ENCODE data around the gene SYCP2L. TPM values are rescaled to one million over a fixed set of nuclear protein-coding genes. Genes with fewer than 3 reads are reported as not detected.

Gene SYCP2L
- total RNA-seq, 1 experiment from 2014 or later, result 4.9 TPM

DNA sequence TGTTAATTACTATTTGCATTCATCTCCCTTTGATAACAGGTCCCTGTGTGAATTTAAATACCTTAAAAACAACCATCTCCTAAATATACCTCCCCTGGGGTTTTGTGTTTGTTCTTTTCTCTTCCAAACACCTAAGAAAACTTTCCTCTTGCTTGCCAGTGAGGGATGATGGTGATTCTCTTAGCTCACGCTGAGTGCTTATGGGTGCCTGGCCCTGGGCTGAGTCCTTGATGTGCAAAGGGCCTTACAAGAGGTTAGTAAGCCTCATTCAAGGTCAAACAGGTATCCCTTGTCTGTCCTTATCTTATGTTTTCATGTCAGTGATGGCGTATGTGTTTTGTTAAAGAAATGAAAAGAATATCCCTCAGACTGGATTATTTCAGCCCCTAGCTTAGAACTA, 76.3 kb downstream of the SYCP2L start:
- Histone ChIP-seq H3K4me3 (replicated peaks in 1 of 2; ENCODE audit: low read depth in 1 of 2, low read length in 2 of 2) (no peak overlapping the region), H3K4me2 (ENCODE audit: low read length) (no peak overlapping the region), H4K20me1 (ENCODE audit: insufficient read depth) (no peaks in the 10 kb centered on the region), H3K27ac (ENCODE audit: low read depth, low read length) (no peak overlapping the region), H3K79me2 (ENCODE audit: insufficient read depth, low read length) (no peaks in the 10 kb centered on the region), H3K4me1 (ENCODE audit: control insufficient read depth in 1 of 2, insufficient read depth in 2 of 2, low read length in 2 of 2) (no peaks in the 10 kb centered on the region), H3K9ac (ENCODE audit: low read length) (no peak overlapping the region), H3K36me3 (ENCODE audit: control insufficient read depth in 1 of 2, insufficient read depth in 2 of 2, low read length in 2 of 2) (no peaks in the 10 kb centered on the region), H3K27me3 (ENCODE audit: insufficient read depth, low read length) (no peaks in the 10 kb centered on the region), H3K9me3 (ENCODE audit: control insufficient read depth in 1 of 2, insufficient read depth in 1 of 2, low read depth in 1 of 2, low read length in 2 of 2) (0 out of 4 replicates have a peak, but pooled peaks cover 0 to 3% of the 10 kb centered on the region in 2 experiments), H2AFZ (ENCODE audit: low read depth, low read length, poor library complexity, severe bottlenecking) (no peak overlapping the region), H3K9me2 (ENCODE audit: insufficient read depth) (no peaks in the 10 kb centered on the region)
- ChIA-PET RAD21 (ENCODE audit: low non-redundant PET in 1 of 2, low total read pairs in 2 of 2, uncharacterized antibody in 2 of 2, unreplicated experiment in 2 of 2) (no interaction called here), POLR2A (no interaction called here), CTCF (interaction anchor here (1.6 kb wide), 1 partner anchor 8 kb away, joined by 11 read pairs; no protein-coding TSS in a partner anchor)
- DNase-seq (ENCODE audit: low read depth, low spot score), result no peak
- ATAC-seq, result no peak
- TF ChIP-seq POLR2A (IDR thresholded peaks at IDR 0.05; ENCODE audit: borderline replicate concordance, extremely low read depth, insufficient read depth, insufficient read length), result no peak
- TF ChIP-seq EGR1 (IDR thresholded peaks at IDR 0.05; ENCODE audit: low read depth), result no peak
- no peak for TF ChIP-seq FOSL1 (IDR thresholded peaks at IDR 0.05; ENCODE audit: low read depth)
- no peak for TF ChIP-seq SIN3A (IDR thresholded peaks at IDR 0.05; ENCODE audit: low read depth)
- no peak for TF ChIP-seq EZH2phosphoT487 (IDR thresholded peaks at IDR 0.05; ENCODE audit: borderline replicate concordance)
- TF ChIP-seq POLR2AphosphoS5 (IDR thresholded peaks at IDR 0.05; ENCODE audit: low read depth, low read length), result no peak
- TF ChIP-seq, protein P1, sequence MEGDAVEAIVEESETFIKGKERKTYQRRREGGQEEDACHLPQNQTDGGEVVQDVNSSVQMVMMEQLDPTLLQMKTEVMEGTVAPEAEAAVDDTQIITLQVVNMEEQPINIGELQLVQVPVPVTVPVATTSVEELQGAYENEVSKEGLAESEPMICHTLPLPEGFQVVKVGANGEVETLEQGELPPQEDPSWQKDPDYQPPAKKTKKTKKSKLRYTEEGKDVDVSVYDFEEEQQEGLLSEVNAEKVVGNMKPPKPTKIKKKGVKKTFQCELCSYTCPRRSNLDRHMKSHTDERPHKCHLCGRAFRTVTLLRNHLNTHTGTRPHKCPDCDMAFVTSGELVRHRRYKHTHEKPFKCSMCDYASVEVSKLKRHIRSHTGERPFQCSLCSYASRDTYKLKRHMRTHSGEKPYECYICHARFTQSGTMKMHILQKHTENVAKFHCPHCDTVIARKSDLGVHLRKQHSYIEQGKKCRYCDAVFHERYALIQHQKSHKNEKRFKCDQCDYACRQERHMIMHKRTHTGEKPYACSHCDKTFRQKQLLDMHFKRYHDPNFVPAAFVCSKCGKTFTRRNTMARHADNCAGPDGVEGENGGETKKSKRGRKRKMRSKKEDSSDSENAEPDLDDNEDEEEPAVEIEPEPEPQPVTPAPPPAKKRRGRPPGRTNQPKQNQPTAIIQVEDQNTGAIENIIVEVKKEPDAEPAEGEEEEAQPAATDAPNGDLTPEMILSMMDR (IDR thresholded peaks at IDR 0.05 in 2 of 3, conservative IDR thresholded peaks at IDR 0.05 in 1 of 3; ENCODE audit: borderline replicate concordance in 1 of 3, insufficient read depth in 1 of 3, low read depth in 2 of 3, low read length in 2 of 3), result no peak
- TF ChIP-seq, protein P2, sequence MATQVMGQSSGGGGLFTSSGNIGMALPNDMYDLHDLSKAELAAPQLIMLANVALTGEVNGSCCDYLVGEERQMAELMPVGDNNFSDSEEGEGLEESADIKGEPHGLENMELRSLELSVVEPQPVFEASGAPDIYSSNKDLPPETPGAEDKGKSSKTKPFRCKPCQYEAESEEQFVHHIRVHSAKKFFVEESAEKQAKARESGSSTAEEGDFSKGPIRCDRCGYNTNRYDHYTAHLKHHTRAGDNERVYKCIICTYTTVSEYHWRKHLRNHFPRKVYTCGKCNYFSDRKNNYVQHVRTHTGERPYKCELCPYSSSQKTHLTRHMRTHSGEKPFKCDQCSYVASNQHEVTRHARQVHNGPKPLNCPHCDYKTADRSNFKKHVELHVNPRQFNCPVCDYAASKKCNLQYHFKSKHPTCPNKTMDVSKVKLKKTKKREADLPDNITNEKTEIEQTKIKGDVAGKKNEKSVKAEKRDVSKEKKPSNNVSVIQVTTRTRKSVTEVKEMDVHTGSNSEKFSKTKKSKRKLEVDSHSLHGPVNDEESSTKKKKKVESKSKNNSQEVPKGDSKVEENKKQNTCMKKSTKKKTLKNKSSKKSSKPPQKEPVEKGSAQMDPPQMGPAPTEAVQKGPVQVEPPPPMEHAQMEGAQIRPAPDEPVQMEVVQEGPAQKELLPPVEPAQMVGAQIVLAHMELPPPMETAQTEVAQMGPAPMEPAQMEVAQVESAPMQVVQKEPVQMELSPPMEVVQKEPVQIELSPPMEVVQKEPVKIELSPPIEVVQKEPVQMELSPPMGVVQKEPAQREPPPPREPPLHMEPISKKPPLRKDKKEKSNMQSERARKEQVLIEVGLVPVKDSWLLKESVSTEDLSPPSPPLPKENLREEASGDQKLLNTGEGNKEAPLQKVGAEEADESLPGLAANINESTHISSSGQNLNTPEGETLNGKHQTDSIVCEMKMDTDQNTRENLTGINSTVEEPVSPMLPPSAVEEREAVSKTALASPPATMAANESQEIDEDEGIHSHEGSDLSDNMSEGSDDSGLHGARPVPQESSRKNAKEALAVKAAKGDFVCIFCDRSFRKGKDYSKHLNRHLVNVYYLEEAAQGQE (IDR thresholded peaks at IDR 0.05; ENCODE audit: low read depth), result no peak
- no peak for TF ChIP-seq JUND (IDR thresholded peaks at IDR 0.05)
- no peak for TF ChIP-seq SRF (IDR thresholded peaks at IDR 0.05; ENCODE audit: low read depth)
- TF ChIP-seq, protein P3, sequence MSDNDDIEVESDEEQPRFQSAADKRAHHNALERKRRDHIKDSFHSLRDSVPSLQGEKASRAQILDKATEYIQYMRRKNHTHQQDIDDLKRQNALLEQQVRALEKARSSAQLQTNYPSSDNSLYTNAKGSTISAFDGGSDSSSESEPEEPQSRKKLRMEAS (IDR thresholded peaks at IDR 0.05), result no peak
- TF ChIP-seq ZNF274 (IDR thresholded peaks at IDR 0.05; ENCODE audit: low read depth, low read length), result no peak
- no peak for TF ChIP-seq CEBPB (IDR thresholded peaks at IDR 0.05; ENCODE audit: low read depth)
- TF ChIP-seq, protein P4, sequence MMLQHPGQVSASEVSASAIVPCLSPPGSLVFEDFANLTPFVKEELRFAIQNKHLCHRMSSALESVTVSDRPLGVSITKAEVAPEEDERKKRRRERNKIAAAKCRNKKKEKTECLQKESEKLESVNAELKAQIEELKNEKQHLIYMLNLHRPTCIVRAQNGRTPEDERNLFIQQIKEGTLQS (IDR thresholded peaks at IDR 0.05), result no peak
- TF ChIP-seq SP1 (IDR thresholded peaks at IDR 0.05; ENCODE audit: low read depth), result no peak
- no peak for TF ChIP-seq EZH2 (IDR thresholded peaks at IDR 0.05)
- TF ChIP-seq, protein P5, sequence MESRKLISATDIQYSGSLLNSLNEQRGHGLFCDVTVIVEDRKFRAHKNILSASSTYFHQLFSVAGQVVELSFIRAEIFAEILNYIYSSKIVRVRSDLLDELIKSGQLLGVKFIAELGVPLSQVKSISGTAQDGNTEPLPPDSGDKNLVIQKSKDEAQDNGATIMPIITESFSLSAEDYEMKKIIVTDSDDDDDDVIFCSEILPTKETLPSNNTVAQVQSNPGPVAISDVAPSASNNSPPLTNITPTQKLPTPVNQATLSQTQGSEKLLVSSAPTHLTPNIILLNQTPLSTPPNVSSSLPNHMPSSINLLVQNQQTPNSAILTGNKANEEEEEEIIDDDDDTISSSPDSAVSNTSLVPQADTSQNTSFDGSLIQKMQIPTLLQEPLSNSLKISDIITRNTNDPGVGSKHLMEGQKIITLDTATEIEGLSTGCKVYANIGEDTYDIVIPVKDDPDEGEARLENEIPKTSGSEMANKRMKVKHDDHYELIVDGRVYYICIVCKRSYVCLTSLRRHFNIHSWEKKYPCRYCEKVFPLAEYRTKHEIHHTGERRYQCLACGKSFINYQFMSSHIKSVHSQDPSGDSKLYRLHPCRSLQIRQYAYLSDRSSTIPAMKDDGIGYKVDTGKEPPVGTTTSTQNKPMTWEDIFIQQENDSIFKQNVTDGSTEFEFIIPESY (IDR thresholded peaks at IDR 0.05; ENCODE audit: extremely low read depth, insufficient replicate concordance, low read length), result no peak
- TF ChIP-seq ZFX (IDR thresholded peaks at IDR 0.05), result no peak
- no peak for TF ChIP-seq CBX3 (IDR thresholded peaks at IDR 0.05; ENCODE audit: low read depth)
- no TSS peak for BruUV-seq (replicated peaks)
- intact Hi-C loops (cut with micrococcal nuclease), result no loop called here
